ENCODE results near the gene KCNQ1. TPM values are rescaled to one million over a fixed set of nuclear protein-coding genes. Genes with fewer than 3 reads are reported as not detected.

KCNQ1 gene
- total RNA-seq (2022; extraction: Qiagen RNA extraction; ENCODE audit: low read depth) = 0.19 to 0.54 TPM (median 0.40 TPM) in 5 replicates

DNA sequence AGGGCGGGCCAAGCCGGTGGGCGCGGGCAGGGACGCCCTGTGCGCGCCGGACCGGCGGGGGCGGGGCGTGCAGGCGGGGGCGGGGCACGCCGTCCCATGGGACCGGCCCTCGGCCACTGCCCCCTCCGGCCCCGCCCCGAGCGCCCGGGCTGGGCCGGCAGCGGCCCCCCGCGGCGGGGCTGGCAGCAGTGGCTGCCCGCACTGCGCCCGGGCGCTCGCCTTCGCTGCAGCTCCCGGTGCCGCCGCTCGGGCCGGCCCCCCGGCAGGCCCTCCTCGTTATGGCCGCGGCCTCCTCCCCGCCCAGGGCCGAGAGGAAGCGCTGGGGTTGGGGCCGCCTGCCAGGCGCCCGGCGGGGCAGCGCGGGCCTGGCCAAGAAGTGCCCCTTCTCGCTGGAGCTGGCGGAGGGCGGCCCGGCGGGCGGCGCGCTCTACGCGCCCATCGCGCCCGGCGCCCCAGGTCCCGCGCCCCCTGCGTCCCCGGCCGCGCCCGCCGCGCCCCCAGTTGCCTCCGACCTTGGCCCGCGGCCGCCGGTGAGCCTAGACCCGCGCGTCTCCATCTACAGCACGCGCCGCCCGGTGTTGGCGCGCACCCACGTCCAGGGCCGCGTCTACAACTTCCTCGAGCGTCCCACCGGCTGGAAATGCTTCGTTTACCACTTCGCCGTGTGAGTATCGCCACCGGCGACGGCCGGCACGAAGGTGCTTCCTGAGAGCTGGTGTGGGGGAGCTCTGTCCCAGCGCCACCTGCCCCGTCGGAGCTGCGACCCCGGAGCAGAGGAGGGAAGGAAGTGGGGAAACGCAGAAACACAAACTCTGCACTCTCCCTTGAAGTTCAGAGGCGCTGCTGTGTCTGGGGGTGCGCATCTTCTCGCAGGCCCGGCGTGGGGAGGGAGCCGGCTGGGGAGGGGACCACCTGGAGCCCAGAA is at the start of gene KCNQ1:
KCNQ1 (plus strand) TSS at position 188 of the 925 bp plus-strand sequence; CDS start at position 279, 91 bp downstream.

DNA sequence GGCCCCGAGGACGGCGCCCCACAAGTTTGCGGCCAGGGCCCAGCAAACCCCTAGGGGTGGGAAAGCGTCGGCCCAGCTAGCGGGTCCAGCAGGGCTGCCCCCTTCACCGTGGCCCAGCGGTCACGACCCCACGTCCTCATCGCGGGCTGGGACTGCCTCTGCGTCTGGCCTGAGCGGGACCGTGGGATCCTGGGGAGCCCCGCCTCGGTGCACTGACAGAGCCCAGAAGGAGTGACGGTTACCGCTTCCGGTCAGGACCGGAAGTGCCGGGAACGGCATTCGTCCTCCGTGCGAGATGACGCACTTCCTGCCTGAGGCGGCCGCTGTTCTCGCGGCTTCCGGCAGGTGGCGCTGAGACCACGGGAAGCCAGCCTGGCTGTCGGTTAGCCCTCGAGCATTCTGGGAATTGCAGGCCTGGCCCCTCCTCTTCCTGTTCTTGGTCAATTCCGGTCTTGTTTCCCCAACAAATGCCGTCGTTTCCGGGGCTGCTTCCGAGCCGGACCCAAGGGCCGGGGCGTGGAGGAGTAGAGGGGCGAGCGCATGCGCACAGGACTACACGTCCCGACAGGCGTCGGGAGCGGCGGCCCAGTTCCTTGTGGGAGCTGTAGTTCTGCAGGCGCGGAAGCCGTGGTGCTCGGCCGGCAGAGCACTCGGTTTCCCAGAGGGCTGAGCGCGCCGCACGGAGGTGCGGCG is 44.6 kb upstream of the KCNQ1 start, which contains the start of gene TSSC4:
TSSC4 (plus strand) TSS at position 682 of the 693 bp plus-strand sequence. CDS start 1,884 bp downstream, outside the sequence.

DNA sequence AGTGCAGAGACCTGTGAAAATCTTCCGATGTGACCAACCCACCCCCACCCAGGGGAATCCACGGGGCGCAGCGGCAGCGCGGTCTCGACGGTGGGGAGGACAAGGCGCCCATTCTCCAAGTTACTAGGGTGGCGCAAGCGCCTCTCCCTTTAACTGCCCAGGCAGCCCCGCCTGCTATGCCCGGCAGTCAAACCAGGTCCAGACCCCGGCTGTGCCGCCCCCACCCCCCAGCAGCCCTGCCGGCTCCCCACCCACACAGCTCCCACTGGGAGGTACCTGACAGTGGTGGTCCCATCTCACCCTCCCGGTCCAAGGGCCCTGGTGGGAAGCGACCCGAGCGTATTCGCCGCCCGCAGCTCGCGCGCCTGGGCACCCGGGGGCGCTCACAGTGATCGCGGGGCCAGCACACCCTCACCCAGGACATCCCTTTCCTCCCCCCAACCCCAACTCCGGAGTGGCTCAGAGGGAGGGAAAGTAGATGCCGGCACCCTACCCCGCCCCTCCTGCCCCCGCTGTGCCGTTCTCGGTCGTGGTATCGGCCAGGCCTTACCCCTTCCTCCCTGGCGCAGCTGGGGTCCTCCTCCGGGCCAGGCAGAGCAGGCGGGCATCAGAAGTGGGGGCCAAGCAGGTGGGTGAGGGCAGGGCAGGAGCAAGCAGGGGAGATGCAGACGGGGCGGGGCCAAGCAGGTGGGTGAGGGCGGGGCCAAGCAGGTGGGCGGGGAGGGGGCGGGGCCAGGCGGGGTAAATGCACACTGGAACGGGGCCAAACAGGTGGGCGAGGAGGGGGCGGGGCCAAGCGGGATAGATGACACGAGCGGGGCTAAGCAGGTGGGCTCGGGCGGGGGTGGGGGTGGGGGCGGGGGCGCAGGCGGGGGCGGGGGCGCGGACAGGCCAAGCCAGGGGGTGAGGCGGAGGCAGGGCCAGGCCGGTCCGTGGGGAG is 657 bp upstream of the KCNQ1 start, which contains the start of gene TRPM5:
TRPM5 (minus strand) TSS at position 634 of the 940 bp plus-strand sequence. CDS start 21,478 bp downstream, outside the sequence.

DNA sequence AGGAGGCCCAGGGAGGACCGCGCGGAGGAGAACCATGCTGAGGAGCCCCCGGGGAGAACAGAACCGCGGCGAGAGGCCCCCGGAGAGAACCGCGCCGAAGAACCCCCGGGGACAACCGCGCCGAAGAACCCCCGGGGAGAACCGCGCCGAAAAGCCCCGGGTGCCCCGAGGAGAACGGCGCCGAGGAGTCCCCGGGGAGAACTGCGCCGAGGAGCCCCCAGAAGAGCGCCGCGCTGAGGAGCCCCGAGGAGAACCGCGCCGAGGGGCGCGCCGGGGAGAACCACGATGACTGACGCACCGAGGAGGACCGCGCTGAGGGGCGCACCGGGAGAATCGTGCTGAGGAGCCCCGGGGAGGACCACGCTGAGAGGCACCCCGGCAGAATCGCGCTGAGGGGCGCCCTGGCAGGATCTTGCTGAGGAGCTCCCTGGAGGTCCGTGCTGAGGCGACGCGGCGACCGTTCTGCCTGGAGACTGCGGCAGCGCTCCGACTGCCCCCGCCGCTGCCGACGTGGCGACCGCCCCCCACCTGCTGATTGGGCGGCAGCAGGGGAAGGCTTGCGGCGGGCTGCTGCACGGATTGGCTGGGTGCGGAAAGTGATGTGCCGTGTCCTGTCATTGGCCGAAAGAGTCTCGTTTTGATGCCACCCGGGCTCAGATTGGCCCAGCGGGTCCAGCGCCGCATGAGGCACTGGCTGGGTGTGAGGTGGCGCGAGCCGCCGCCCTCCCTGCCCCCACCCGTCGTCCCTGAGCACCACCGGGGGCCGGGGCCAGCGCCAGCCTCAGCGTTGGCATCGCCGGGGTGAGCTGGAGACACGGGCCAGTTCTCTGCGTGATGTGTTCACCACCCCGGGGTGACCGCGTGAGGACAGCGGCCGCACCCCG is 255.0 kb downstream of the KCNQ1 start, which contains the start of gene KCNQ1OT1:
KCNQ1OT1 (minus strand) TSS at position 464 of the 884 bp plus-strand sequence.

DNA sequence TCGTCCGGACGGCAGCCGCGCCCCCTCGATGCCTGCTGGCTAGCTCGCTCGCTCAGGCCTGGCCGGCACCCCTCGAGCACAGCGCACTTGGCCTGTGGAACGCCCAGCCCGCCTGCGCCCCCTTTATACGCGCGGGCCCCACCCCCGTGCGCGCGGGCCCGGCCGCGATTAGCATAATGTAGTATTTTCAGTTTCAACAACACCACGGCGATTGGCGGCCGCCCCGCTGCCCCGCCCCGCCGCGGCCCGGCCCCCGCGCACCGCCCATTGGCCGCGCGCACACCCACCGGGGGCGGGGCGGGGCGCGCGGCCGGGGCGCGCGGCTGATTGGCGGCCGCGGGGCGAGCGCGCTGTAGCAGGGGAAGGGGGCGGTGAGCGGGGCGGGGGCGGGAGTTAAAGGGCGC is 440.9 kb downstream of the KCNQ1 start, which contains the start of gene CDKN1C:
CDKN1C (minus strand) TSS at position 98 of the 404 bp plus-strand sequence. CDS start 319 bp downstream, outside the sequence.

Other genes with a start within 250 kb of the KCNQ1 start
- 0.08 to 0.09 TPM in 2 of 5 replicates, not detected in the others for gene ASCL2, start 174.4 kb upstream of the KCNQ1 start, total RNA-seq (2022; extraction: Qiagen RNA extraction; ENCODE audit: low read depth)
- gene C11orf21, start 143.1 kb upstream of the KCNQ1 start, total RNA-seq (2022; extraction: Qiagen RNA extraction; ENCODE audit: low read depth) = not detected in 5 replicates
- gene TSPAN32, start 143.0 kb upstream of the KCNQ1 start, total RNA-seq (2022; extraction: Qiagen RNA extraction; ENCODE audit: low read depth) = not detected in 5 replicates
- 280 to 415 TPM (median 398 TPM) in 5 replicates for gene CD81, start 67.7 kb upstream of the KCNQ1 start, total RNA-seq (2022; extraction: Qiagen RNA extraction; ENCODE audit: low read depth)
- gene TSSC4, start 44.3 kb upstream of the KCNQ1 start, total RNA-seq (2022; extraction: Qiagen RNA extraction; ENCODE audit: low read depth) = 43.6 to 72.9 TPM (median 66.2 TPM) in 5 replicates
- not detected in 5 replicates for gene TRPM5, start 494 bp upstream of the KCNQ1 start, total RNA-seq (2022; extraction: Qiagen RNA extraction; ENCODE audit: low read depth)

All from A549 treated with RU486 at 1 μM for 4 hours (cell line).